Activated T-cell treated with anti-CD3 and anti-CD28 coated beads for 48 hours (primary cell): ENCODE results near the gene REG3A.

Experiments used
- DNase-seq: peaks from one replicate; pipeline ENCODE4 v3.0.0-alpha.2; 2020; ENCODE audit warnings: low read depth

The REG3A gene

GRCh38 chr2:79120194-79120713 is 39.3 kb downstream of the REG3A start, which contains the start of gene REG1A:
REG1A (plus strand) TSS chr2:79120488; CDS start chr2:79120862, 374 bp downstream.
- DNase-seq: no peak

GRCh38 chr2:79116997-79117928 is 42.3 kb downstream of the REG3A start:
- no peak for DNase-seq

- no peak for DNase-seq
Measured at GRCh38 chr2:79114797-79115494, 44.6 kb downstream of the REG3A start.

GRCh38 chr2:79112269-79112668 is 47.3 kb downstream of the REG3A start:
- no peak for DNase-seq
